ENCODE results near the gene TMEM247. TPM values are rescaled to one million over a fixed set of nuclear protein-coding genes. Genes with fewer than 3 reads are reported as not detected.

TMEM247 gene
- total and polyA plus RNA-seq, 10 of the 15 experiments (the other 5 are each of a cell fraction or from before 2014, with no cell fraction given) = not detected

- DNase-seq (ENCODE audit: low read depth, low spot score) (no peak), FAIRE-seq (no peak), ATAC-seq (no peak)
- Histone ChIP-seq H3K36me3 (ENCODE audit: control insufficient read depth in 2 of 2, insufficient read depth in 2 of 2, low read length in 1 of 2) (no peaks in the 10 kb centered on the region; a peak in 1 of 4 replicates), H4K20me1 (ENCODE audit: control insufficient read depth, insufficient read depth) (no peaks in the 10 kb centered on the region), H2AFZ (ENCODE audit: control insufficient read depth, low read depth, low read length) (no peak overlapping the region), H3K9ac (ENCODE audit: control insufficient read depth, insufficient read depth, low read length) (no peak overlapping the region), H3K4me3 (no peak overlapping the region), H3K4me1 (ENCODE audit: control insufficient read depth, insufficient read depth, low read length) (no peaks in the 10 kb centered on the region), H3K27me3 (replicated peaks in 1 of 2; ENCODE audit: control insufficient read depth in 2 of 2, insufficient read depth in 2 of 2, low read length in 1 of 2) (no peaks in the 10 kb centered on the region), H3K27ac (ENCODE audit: control insufficient read depth, insufficient read depth) (no peak overlapping the region), H3K79me2 (ENCODE audit: control insufficient read depth, insufficient read depth, low read length) (no peaks in the 10 kb centered on the region), H3K4me2 (ENCODE audit: control insufficient read depth, insufficient read depth) (no peak overlapping the region), H3K9me3 (replicated peaks; ENCODE audit: control insufficient read depth, insufficient read depth, low read length) (no peaks in the 10 kb centered on the region)
- TF ChIP-seq USF2 (IDR thresholded peaks at IDR 0.05; ENCODE audit: borderline replicate concordance, low read depth, low read length) (no peak), MLLT1 (IDR thresholded peaks at IDR 0.05) (no peak), ZBTB40 (IDR thresholded peaks at IDR 0.05; ENCODE audit: borderline replicate concordance) (no peak), BMI1 (IDR thresholded peaks at IDR 0.05; ENCODE audit: borderline replicate concordance) (no peak), EGR1 (IDR thresholded peaks at IDR 0.05; ENCODE audit: borderline replicate concordance in 1 of 2, low read depth in 2 of 2, low read length in 2 of 2) (no peak), RB1 (IDR thresholded peaks at IDR 0.05; ENCODE audit: borderline replicate concordance) (no peak), STAT3 (IDR thresholded peaks at IDR 0.05; ENCODE audit: low read depth, low read length) (no peak), NFYA (IDR thresholded peaks at IDR 0.05; ENCODE audit: borderline replicate concordance, low read depth, low read length) (no peak), NBN (IDR thresholded peaks at IDR 0.05) (no peak)
- ChIA-PET RAD21 (ENCODE audit: unreplicated experiment) (interaction anchor here (0.8 kb wide), 1 partner anchor 122 kb away, joined by 3 read pairs; no protein-coding TSS in a partner anchor), SMC1A (ENCODE audit: uncharacterized antibody, unreplicated experiment) (interaction anchor here (0.6 to 1.3 kb wide), 7 partner anchors 12 to 458 kb away, joined by 3 to 5 read pairs (median 4); no protein-coding TSS in a partner anchor), CTCF (interaction anchor here (0.6 to 2.3 kb wide), 6 partner anchors 10 to 389 kb away, joined by 3 to 7 read pairs (median 3); no protein-coding TSS in a partner anchor), POLR2A (no interaction called here)
- BruUV-seq (replicated peaks) = no TSS peak
- 32% methylated on average over 9 of the region's 9 CpGs for WGBS (ENCODE audit: insufficient coverage, insufficient replicate concordance, low lambda C conversion rate, missing lambda C conversion rate)
- intact Hi-C loops (cut with micrococcal nuclease; ENCODE audit: unreplicated experiment) (loop anchor here (10.0 kb wide), 1 partner anchor 816 kb away; no protein-coding TSS in a partner anchor), in situ Hi-C loops (cut with MboI) (no loop called here)
Measured at GRCh38 chr2:46451131-46451711, 28.1 kb upstream of the TMEM247 start.

All from GM12878 (cell line).